OCI-LY7 (cell line): Measurements from ENCODE around the gene DTNB. TPM values are rescaled to one million over a fixed set of nuclear protein-coding genes. Genes with fewer than 3 reads are reported as not detected.

ENCODE experiments used
- BruUV-seq: library from RNA; stranded (reverse); fragments of 400-500 nt; replicated peaks from 2 replicates; lab custom pipeline; 2021; lab: Mats Ljungman, UMichigan
- CTCF ChIA-PET: fragments of 300-600 bp; sonication (Branson Sonifier 250); formaldehyde crosslinking; loops from one replicate; lab custom pipeline; 2022; ENCODE audit warnings: antibody characterized with exemption; ENCODE audit not compliant: unreplicated experiment; lab: Charles Lee
- POLR2A ChIA-PET: fragments of 300-600 bp; sonication (Branson Sonifier 250); formaldehyde crosslinking; loops from one replicate; lab custom pipeline; 2022; ENCODE audit warnings: antibody characterized with exemption; lab: Charles Lee
- DNase-seq: peaks from one replicate; pipeline ENCODE4 v3.0.0-alpha.2; 2015; ENCODE audit warnings: low spot score
- H2AFZ ChIP-seq: fragments of 200-600 bp; sonication (generic), shearing (Covaris generic); 2 replicates; pipeline ENCODE4 v1.6.1; 2014; ENCODE audit warnings: mild to moderate bottlenecking, antibody characterized with exemption, low read length, moderate library complexity
- H3K27ac ChIP-seq: fragments of 200-600 bp; sonication (generic); 2 replicates; pipeline ENCODE4 v1.5.1; 2014; ENCODE audit warnings: mixed run types, low read depth, mild to moderate bottlenecking, moderate library complexity, low read length, inconsistent platforms; ENCODE audit not compliant: poor library complexity, severe bottlenecking
- H3K36me3 ChIP-seq: fragments of 200-600 bp; sonication (generic); 2 replicates; pipeline ENCODE4 v1.6.1; 2014; ENCODE audit warnings: mild to moderate bottlenecking, antibody characterized with exemption, low read length, moderate library complexity, mixed read lengths; ENCODE audit not compliant: insufficient read depth
- H3K4me1 ChIP-seq: fragments of 200-600 bp; sonication (generic); 2 replicates; pipeline ENCODE4 v1.5.1; 2014; ENCODE audit warnings: mild to moderate bottlenecking, low read length; ENCODE audit not compliant: insufficient read depth, poor library complexity, severe bottlenecking
- H3K4me2 ChIP-seq: fragments of 200-600 bp; sonication (generic); 2 replicates; pipeline ENCODE4 v1.6.1; 2014; ENCODE audit warnings: mild to moderate bottlenecking, low read length
- H3K4me3 ChIP-seq: fragments of 200-600 bp; sonication (generic); 2 replicates; pipeline ENCODE4 v1.5.1; 2014; ENCODE audit warnings: mild to moderate bottlenecking, low read depth, low read length; ENCODE audit not compliant: poor library complexity, severe bottlenecking
- H3K79me2 ChIP-seq: fragments of 200-600 bp; sonication (generic); 2 replicates; pipeline ENCODE4 v1.6.1; 2016; ENCODE audit warnings: low read depth, mild to moderate bottlenecking, low read length, moderate library complexity, mixed read lengths; ENCODE audit not compliant: insufficient read depth
- H3K9me2 ChIP-seq: fragments of 200-600 bp; sonication (generic); 2 replicates; pipeline ENCODE4 v1.6.1; 2016; ENCODE audit warnings: mild to moderate bottlenecking, low read length, mixed read lengths; ENCODE audit not compliant: insufficient read depth
- H3K9me3 ChIP-seq: fragments of 200-600 bp; sonication (generic); 2 replicates; pipeline ENCODE4 v1.6.1; 2014; ENCODE audit warnings: mild to moderate bottlenecking, mixed run types, low read length, mixed read lengths
- H4K20me1 ChIP-seq: fragments of 200-600 bp; sonication (generic); 2 replicates; pipeline ENCODE4 v1.6.1; 2014; ENCODE audit warnings: mild to moderate bottlenecking, antibody characterized with exemption, low read length, moderate library complexity, mixed read lengths; ENCODE audit not compliant: insufficient read depth
- CTCF ChIP-seq: fragments of 200-600 bp; sonication (generic); conservative IDR thresholded peaks from 2 replicates; pipeline ENCODE4 v1.5.1; 2014; ENCODE audit warnings: mild to moderate bottlenecking, antibody characterized with exemption, low read length, moderate library complexity, mixed read lengths
- EZH2phosphoT487 ChIP-seq: fragments of 200-600 bp; sonication (generic); IDR thresholded peaks from 2 replicates; pipeline ENCODE4 v1.6.1; 2018; ENCODE audit warnings: low read depth, borderline replicate concordance, mild to moderate bottlenecking, mixed run types, antibody characterized with exemption, low read length, moderate library complexity, mixed read lengths
- intact Hi-C: fragments of 100-400 bp; cut with micrococcal nuclease; formaldehyde crosslinking; loops from one replicate; pipeline ENCODE4 v1.10.0; 2022; ENCODE audit not compliant: unreplicated experiment
- total RNA-seq, 2 experiments: library from RNA; depleted of rRNA in 1 of 2; stranded (reverse); fragments of >200 nt in 1 of 2; shearing (Covaris generic) in 1 of 2; gene quantifications; 2 replicates each; pipeline ENCODE4 v1.2.3, GENCODE V29; 2014 to 2022

Gene DTNB
- total RNA-seq, 2 experiments from 2014 or later, result 16.1 to 28.3 TPM

GRCh38 chr2:25381502-25381901 lies 291.9 kb downstream of the DTNB start:
- intact Hi-C loops, result no loop called here

DNA sequence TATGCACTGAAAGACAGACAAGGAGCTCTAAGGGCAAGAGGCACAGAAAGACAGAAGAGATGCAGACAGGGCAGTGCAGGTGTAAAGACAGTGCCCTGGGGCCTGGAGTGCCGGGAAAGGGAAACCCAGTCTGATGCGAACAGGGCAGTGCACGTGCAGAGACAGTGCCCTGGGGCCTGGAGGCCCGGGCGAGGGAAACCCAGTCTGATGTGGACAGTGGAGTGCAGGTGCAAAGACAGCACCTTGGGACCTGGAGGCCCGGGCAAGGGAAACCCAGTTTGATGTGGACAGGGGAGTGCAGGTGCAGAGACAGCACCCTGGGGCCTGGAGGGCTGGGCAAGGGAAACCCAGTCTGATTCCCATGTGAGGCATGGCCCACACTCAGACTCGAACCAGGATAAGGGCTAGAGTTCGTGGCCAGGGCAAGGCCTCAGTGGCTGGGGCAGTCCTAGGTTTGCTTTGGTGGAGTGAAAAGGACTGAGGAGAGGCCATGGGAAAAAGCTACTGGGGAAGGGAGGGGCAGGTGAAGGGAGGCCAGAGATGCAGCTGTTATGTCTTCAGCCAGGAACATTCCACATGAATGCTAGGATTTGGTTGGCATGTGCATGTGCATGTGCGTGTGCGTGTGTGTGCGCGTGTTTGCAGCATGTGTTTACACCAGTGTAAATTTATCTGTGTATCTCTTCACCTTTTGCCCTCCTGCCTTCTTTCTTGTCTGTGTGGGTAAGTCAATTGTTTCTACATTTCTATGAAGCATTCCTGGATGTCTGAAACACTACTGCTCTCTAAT lies 292.6 kb downstream of the DTNB start:
- TF ChIP-seq CTCF (no peak), EZH2phosphoT487 (no peak)
- H3K4me3 ChIP-seq, result no peak overlapping the region
- H3K4me1 ChIP-seq, result peaks cover 65% of the 10 kb centered on the region
- CTCF ChIA-PET, result interaction anchor here (1.1 to 2.1 kb wide), 2 partner anchors 18 to 20 kb away, joined by 3 to 5 read pairs; no protein-coding TSS in a partner anchor
- H3K79me2 ChIP-seq, result no peaks in the 10 kb centered on the region
- H3K27ac ChIP-seq, result peak overlapping the region; percentile 47
- H2AFZ ChIP-seq, result peak overlapping the region; percentile 5; the same call in 1 of the 2 replicates
- no peaks in the 10 kb centered on the region for H3K36me3 ChIP-seq
- peak; percentile 49 for DNase-seq
- no peaks in the 10 kb centered on the region for H3K9me2 ChIP-seq
- no TSS peak for BruUV-seq
- no peaks in the 10 kb centered on the region for H4K20me1 ChIP-seq
- no peaks in the 10 kb centered on the region for H3K9me3 ChIP-seq
- intact Hi-C loops, result no loop called here
- POLR2A ChIA-PET, result interaction anchor here (0.7 to 3.2 kb wide), 12 partner anchors 9 to 117 kb away, joined by 3 to 24 read pairs (median 6); no protein-coding TSS in a partner anchor
- peak overlapping the region; percentile 41 for H3K4me2 ChIP-seq

More at GRCh38 chr2:25381502-25381901, 291.9 kb downstream of the DTNB start:
- ChIA-PET CTCF (interaction anchor here (2.1 kb wide), 1 partner anchor 19 kb away, joined by 5 read pairs; no protein-coding TSS in a partner anchor), POLR2A (interaction anchor here (0.7 to 3.2 kb wide), 7 partner anchors 12 to 117 kb away, joined by 3 to 24 read pairs (median 6); no protein-coding TSS in a partner anchor)
- H3K9me3 ChIP-seq, result no peaks in the 10 kb centered on the region
- peaks cover 58% of the 10 kb centered on the region for H3K4me1 ChIP-seq
- no peaks in the 10 kb centered on the region for H3K9me2 ChIP-seq
- no peak overlapping the region for H3K4me3 ChIP-seq
- TF ChIP-seq EZH2phosphoT487, result no peak
- TF ChIP-seq CTCF, result no peak
- no peak overlapping the region; the same call in 1 of the 2 replicates for H2AFZ ChIP-seq
- no peaks in the 10 kb centered on the region for H3K79me2 ChIP-seq
- peak overlapping the region; percentile 47 for H3K27ac ChIP-seq
- no peaks in the 10 kb centered on the region for H3K36me3 ChIP-seq
- H4K20me1 ChIP-seq, result no peaks in the 10 kb centered on the region
- H3K4me2 ChIP-seq, result peak overlapping the region; percentile 41; the same call in 1 of the 2 replicates
- no TSS peak for BruUV-seq
- DNase-seq, result peak; percentile 62
